A673 (cell line): ENCODE data around the gene NEGR1. TPM values are rescaled to one million over a fixed set of nuclear protein-coding genes. Genes with fewer than 3 reads are reported as not detected.

ENCODE experiments used
- BruUV-seq: library from RNA; stranded (reverse); fragments of 400-500 nt; replicated peaks from 2 replicates; lab custom pipeline; 2021; lab: Mats Ljungman, UMichigan
- CTCF ChIA-PET: fragments of 300-600 bp; sonication (Branson Sonifier 250); formaldehyde crosslinking; loops from one replicate; lab custom pipeline; 2022; ENCODE audit warnings: antibody characterized with exemption; lab: Charles Lee
- POLR2A ChIA-PET: fragments of 300-600 bp; sonication (Branson Sonifier 250); formaldehyde crosslinking; loops from one replicate; lab custom pipeline; 2022; ENCODE audit warnings: antibody characterized with exemption; ENCODE audit not compliant: low non-redundant PET; lab: Charles Lee
- DNase-seq: peaks from one replicate; pipeline ENCODE4 v3.0.0-alpha.2; 2015; ENCODE audit warnings: low spot score
- H3K27ac ChIP-seq: fragments of 200-600 bp; sonication (generic); 2 replicates; pipeline ENCODE4 v1.5.1; 2016; ENCODE audit warnings: mixed run types, low read depth, mild to moderate bottlenecking, mixed read lengths, antibody characterized with exemption, low read length; ENCODE audit not compliant: poor library complexity, severe bottlenecking
- H3K27me3 ChIP-seq: fragments of 200-600 bp; sonication (generic); replicated peaks from 2 replicates; pipeline ENCODE4 v1.6.1; 2017; ENCODE audit warnings: mixed run types, low read depth, mild to moderate bottlenecking, mixed read lengths, antibody characterized with exemption, low read length; ENCODE audit not compliant: insufficient read depth, poor library complexity
- H3K36me3 ChIP-seq: fragments of 200-600 bp; sonication (generic); 2 replicates; pipeline ENCODE4 v1.6.1; 2016; ENCODE audit warnings: mixed run types, mild to moderate bottlenecking, mixed read lengths, antibody characterized with exemption, low read length; ENCODE audit not compliant: insufficient read depth, poor library complexity, severe bottlenecking
- H3K4me1 ChIP-seq: fragments of 200-600 bp; sonication (generic); 2 replicates; pipeline ENCODE4 v1.6.1; 2017; ENCODE audit warnings: mixed run types, mild to moderate bottlenecking, mixed read lengths, antibody characterized with exemption, low read length; ENCODE audit not compliant: insufficient read depth, poor library complexity, severe bottlenecking
- H3K4me3 ChIP-seq: fragments of 200-600 bp; sonication (generic); 2 replicates; pipeline ENCODE4 v1.5.1; 2016; ENCODE audit warnings: low read depth, mixed run types, mild to moderate bottlenecking, mixed read lengths, low read length; ENCODE audit not compliant: poor library complexity, severe bottlenecking
- H3K9me3 ChIP-seq: fragments of 200-600 bp; sonication (generic); 2 replicates; pipeline ENCODE4 v1.6.1; 2016; ENCODE audit warnings: mixed run types, low read depth, mild to moderate bottlenecking, mixed read lengths, antibody characterized with exemption, low read length; ENCODE audit not compliant: poor library complexity, severe bottlenecking
- EZH2 ChIP-seq: fragments of 200-600 bp; sonication (generic); IDR thresholded peaks from 2 replicates; pipeline ENCODE4 v1.6.1; 2017; ENCODE audit warnings: borderline replicate concordance, low read depth, mild to moderate bottlenecking, mixed read lengths, antibody characterized with exemption, low read length; ENCODE audit not compliant: poor library complexity, severe bottlenecking
- intact Hi-C: fragments of 100-400 bp; cut with micrococcal nuclease; formaldehyde crosslinking; loops from one replicate; pipeline ENCODE4 v1.10.0; 2022; ENCODE audit not compliant: unreplicated experiment
- total RNA-seq: library from RNA; stranded (reverse); gene quantifications from 2 replicates; pipeline ENCODE4 v1.2.3, GENCODE V29; 2021
- TF ChIP-seq, protein P1 (sequence below): fragments of 300-800, 200-600 bp; sonication (generic); conservative IDR thresholded peaks from 2 replicates; pipeline ENCODE4 v1.5.1; 2017; ENCODE audit warnings: low read depth, mild to moderate bottlenecking, antibody characterized with exemption, low read length, moderate library complexity, mixed read lengths

Gene NEGR1
- total RNA-seq, 1 experiment from 2014 or later = 7.6 TPM

GRCh38 chr1:71400050-71400449 lies 882.3 kb downstream of the NEGR1 start:
- Histone ChIP-seq H3K9me3 (no peaks in the 10 kb centered on the region), H3K27me3 (no peaks in the 10 kb centered on the region), H3K4me1 (peaks cover 4% of the 10 kb centered on the region), H3K4me3 (no peak overlapping the region), H3K27ac (no peak overlapping the region), H3K36me3 (no peaks in the 10 kb centered on the region)
- BruUV-seq = no TSS peak
- no peak for DNase-seq
- CTCF ChIA-PET = no interaction called here
- POLR2A ChIA-PET = no interaction called here
- intact Hi-C loops = no loop called here
- TF ChIP-seq, protein P1, sequence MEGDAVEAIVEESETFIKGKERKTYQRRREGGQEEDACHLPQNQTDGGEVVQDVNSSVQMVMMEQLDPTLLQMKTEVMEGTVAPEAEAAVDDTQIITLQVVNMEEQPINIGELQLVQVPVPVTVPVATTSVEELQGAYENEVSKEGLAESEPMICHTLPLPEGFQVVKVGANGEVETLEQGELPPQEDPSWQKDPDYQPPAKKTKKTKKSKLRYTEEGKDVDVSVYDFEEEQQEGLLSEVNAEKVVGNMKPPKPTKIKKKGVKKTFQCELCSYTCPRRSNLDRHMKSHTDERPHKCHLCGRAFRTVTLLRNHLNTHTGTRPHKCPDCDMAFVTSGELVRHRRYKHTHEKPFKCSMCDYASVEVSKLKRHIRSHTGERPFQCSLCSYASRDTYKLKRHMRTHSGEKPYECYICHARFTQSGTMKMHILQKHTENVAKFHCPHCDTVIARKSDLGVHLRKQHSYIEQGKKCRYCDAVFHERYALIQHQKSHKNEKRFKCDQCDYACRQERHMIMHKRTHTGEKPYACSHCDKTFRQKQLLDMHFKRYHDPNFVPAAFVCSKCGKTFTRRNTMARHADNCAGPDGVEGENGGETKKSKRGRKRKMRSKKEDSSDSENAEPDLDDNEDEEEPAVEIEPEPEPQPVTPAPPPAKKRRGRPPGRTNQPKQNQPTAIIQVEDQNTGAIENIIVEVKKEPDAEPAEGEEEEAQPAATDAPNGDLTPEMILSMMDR = no peak
- TF ChIP-seq EZH2 = no peak

- Histone ChIP-seq H3K27me3 (no peaks in the 10 kb centered on the region), H3K4me3 (no peak overlapping the region), H3K36me3 (no peaks in the 10 kb centered on the region), H3K4me1 (peaks cover 4% of the 10 kb centered on the region), H3K9me3 (no peaks in the 10 kb centered on the region), H3K27ac (no peak overlapping the region)
- CTCF ChIA-PET = no interaction called here
- TF ChIP-seq, protein P1 = no peak
- TF ChIP-seq EZH2 = no peak
- no peak for DNase-seq
- intact Hi-C loops = no loop called here
- POLR2A ChIA-PET = no interaction called here
- BruUV-seq = no TSS peak
Observed at GRCh38 chr1:71399594-71399993, 882.7 kb downstream of the NEGR1 start.

DNA sequence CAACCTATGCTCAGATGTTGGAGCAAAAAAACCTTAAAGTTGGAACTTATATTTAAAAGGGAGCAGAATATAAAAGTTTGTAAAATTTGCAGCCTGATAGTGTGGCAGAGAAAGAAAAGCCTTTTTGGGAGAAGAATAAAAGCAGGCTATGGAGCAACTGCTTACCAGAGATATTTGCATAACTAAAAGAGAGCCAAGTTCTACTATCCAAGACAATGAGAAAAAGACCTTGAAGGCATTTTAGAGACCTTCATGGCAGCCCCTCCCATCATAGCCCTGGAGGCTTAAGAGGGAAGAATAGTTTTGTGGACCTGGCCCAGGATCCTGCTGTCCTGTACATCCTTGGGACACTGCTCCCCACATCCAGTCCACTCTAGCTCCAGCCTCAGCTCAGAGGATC lies 889.0 kb downstream of the NEGR1 start:
- POLR2A ChIA-PET = no interaction called here
- peaks cover 4% of the 10 kb centered on the region for H3K4me1 ChIP-seq
- H3K27ac ChIP-seq = no peak overlapping the region
- H3K27me3 ChIP-seq = no peaks in the 10 kb centered on the region
- intact Hi-C loops = no loop called here
- TF ChIP-seq EZH2 = no peak
- TF ChIP-seq, protein P1 = no peak
- no peak overlapping the region for H3K4me3 ChIP-seq
- no peak for DNase-seq
- BruUV-seq = no TSS peak
- H3K36me3 ChIP-seq = no peaks in the 10 kb centered on the region
- peaks cover 4% of the 10 kb centered on the region for H3K9me3 ChIP-seq
- CTCF ChIA-PET = no interaction called here
